Caco-2 (cell line): ENCODE data around the gene SDR9C7. TPM values are rescaled to one million over a fixed set of nuclear protein-coding genes. Genes with fewer than 3 reads are reported as not detected.
"Not testable (repeated sequence)": the region's sequence is repeated elsewhere in the genome, so short reads cannot be mapped to it uniquely, and the experiment has no call there.

Source experiments
- BruUV-seq: library from RNA; stranded (reverse); fragments of 400-500 nt; replicated peaks from 2 replicates; lab custom pipeline; 2021; lab: Mats Ljungman, UMichigan
- CTCF ChIA-PET: fragments of 300-600 bp; sonication (Branson Sonifier 250); formaldehyde crosslinking; loops from one replicate; lab custom pipeline; 2022; ENCODE audit warnings: antibody characterized with exemption; lab: Charles Lee
- POLR2A ChIA-PET: fragments of 300-600 bp; sonication (Branson Sonifier 250); formaldehyde crosslinking; loops from one replicate; lab custom pipeline; 2022; ENCODE audit warnings: antibody characterized with exemption; lab: Charles Lee
- DNase-seq, 2 experiments: peaks; one replicate each; pipeline versions ENCODE4 v3.0.0 to v3.0.0-alpha.2; 2020 to 2022
- H3K27me3 ChIP-seq: replicated peaks from 2 replicates; pipeline ENCODE4 v1.6.0; 2011; ENCODE audit warnings: low read length; ENCODE audit not compliant: control insufficient read depth, insufficient read depth
- H3K36me3 ChIP-seq: 2 replicates; pipeline ENCODE4 v1.5.1; 2011; ENCODE audit warnings: low read length; ENCODE audit not compliant: control insufficient read depth, insufficient read depth
- H3K4me1 ChIP-seq: fragments of 250-450 bp; sonication (Bioruptor Pico); 2 replicates; pipeline ENCODE4 v1.5.1; 2020; ENCODE audit warnings: mild to moderate bottlenecking
- H3K4me3 ChIP-seq: 2 replicates; pipeline ENCODE4 v1.5.1; 2011; ENCODE audit warnings: low read depth, mild to moderate bottlenecking, control low read depth, low read length
- H3K9me3 ChIP-seq: fragments of 250-450 bp; sonication (Bioruptor Pico); 2 replicates; pipeline ENCODE4 v1.5.1; 2020; ENCODE audit warnings: mild to moderate bottlenecking, moderate library complexity
- H3K27ac Mint-ChIP-seq: one replicate; pipeline ENCODE4 v1.8.0; 2022; ENCODE audit warnings: mixed read lengths; ENCODE audit not compliant: unreplicated experiment
- H3K27me3 Mint-ChIP-seq: one replicate; pipeline ENCODE4 v1.8.0; 2022; ENCODE audit warnings: mixed read lengths; ENCODE audit not compliant: insufficient read depth, unreplicated experiment
- H3K36me3 Mint-ChIP-seq: one replicate; pipeline ENCODE4 v1.8.0; 2022; ENCODE audit warnings: mild to moderate bottlenecking, mixed read lengths; ENCODE audit not compliant: insufficient read depth, unreplicated experiment
- H3K4me1 Mint-ChIP-seq: one replicate; pipeline ENCODE4 v1.8.0; 2022; ENCODE audit warnings: low read depth, mixed read lengths; ENCODE audit not compliant: unreplicated experiment
- H3K4me3 Mint-ChIP-seq: one replicate; pipeline ENCODE4 v1.8.0; 2022; ENCODE audit warnings: mild to moderate bottlenecking, moderate library complexity, mixed read lengths; ENCODE audit not compliant: unreplicated experiment
- H3K9me3 Mint-ChIP-seq: one replicate; pipeline ENCODE4 v1.8.0; 2022; ENCODE audit warnings: mixed read lengths; ENCODE audit not compliant: unreplicated experiment
- CTCF ChIP-seq, 2 experiments: fragments of 200-600 bp in 1 of 2; IDR thresholded peaks; 1 replicate in 1 of 2; 2 replicates in 1 of 2; pipeline versions ENCODE4 v1.5.1 to v1.8.0; 2011 to 2022; ENCODE audit warnings: antibody characterized with exemption in 1 of 2, control low read depth in 1 of 2, inconsistent platforms in 1 of 2, low read depth in 1 of 2, low read length in 1 of 2, mild to moderate bottlenecking in 1 of 2, moderate library complexity in 1 of 2; ENCODE audit not compliant: insufficient read depth in 1 of 2, severe bottlenecking in 1 of 2, unreplicated experiment in 1 of 2
- intact Hi-C: fragments of 100-400 bp; cut with micrococcal nuclease; formaldehyde crosslinking; loops from one replicate; pipeline ENCODE4 v1.10.0; 2022; ENCODE audit not compliant: unreplicated experiment
- total RNA-seq: library from RNA; stranded (reverse); gene quantifications from 2 replicates; pipeline ENCODE4 v1.2.3, GENCODE V29; 2022

Gene SDR9C7
- total RNA-seq, 1 experiment from 2014 or later, result not detected

GRCh38 chr12:56886319-56886718 lies 47.9 kb downstream of the SDR9C7 start:
- ChIA-PET POLR2A (no interaction called here), CTCF (no interaction called here)
- no TSS peak for BruUV-seq
- TF ChIP-seq CTCF (IDR thresholded peaks at IDR 0.05; ENCODE audit: insufficient read depth in 1 of 2, low read depth in 1 of 2, low read length in 1 of 2, severe bottlenecking in 1 of 2, unreplicated experiment in 1 of 2), result no peak
- peaks cover 13% of the 10 kb centered on the region for H3K27me3 Mint-ChIP-seq
- no peaks in the 10 kb centered on the region for H3K4me1 Mint-ChIP-seq
- Histone ChIP-seq H3K36me3 (no peaks in the 10 kb centered on the region), H3K4me1 (no peaks in the 10 kb centered on the region), H3K27me3 (no peaks in the 10 kb centered on the region), H3K9me3 (peaks cover 16% of the 10 kb centered on the region; the same call in 1 of the 2 replicates), H3K4me3 (no peak overlapping the region)
- H3K27ac Mint-ChIP-seq, result no peak overlapping the region
- H3K36me3 Mint-ChIP-seq, result no peaks in the 10 kb centered on the region
- no peak for DNase-seq
- intact Hi-C loops, result no loop called here
- H3K9me3 Mint-ChIP-seq, result peaks cover 54% of the 10 kb centered on the region
- no peak overlapping the region for H3K4me3 Mint-ChIP-seq

DNA sequence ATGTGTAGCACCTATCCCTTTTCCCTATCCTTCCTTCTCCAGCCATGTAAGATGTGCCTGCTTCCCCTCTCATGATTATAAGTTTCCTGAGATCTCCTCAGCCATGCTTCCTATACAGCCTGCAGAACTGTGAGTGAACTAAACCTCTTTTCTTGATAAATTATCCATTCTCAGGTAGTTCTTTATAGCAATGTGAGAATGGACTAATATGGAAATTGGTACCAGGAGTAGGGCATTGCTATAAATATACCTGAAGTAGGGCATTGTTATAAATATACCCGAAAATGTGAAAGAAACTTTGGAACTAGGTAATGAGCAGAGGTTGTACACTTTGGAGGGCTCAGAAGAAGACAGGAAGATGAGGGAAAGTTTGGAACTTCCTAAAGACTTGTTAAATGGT lies 48.9 kb downstream of the SDR9C7 start:
- DNase-seq, result no peak
- Mint-ChIP-seq H3K36me3 (no peaks in the 10 kb centered on the region), H3K27me3 (peaks cover 9% of the 10 kb centered on the region), H3K27ac (no peak overlapping the region), H3K4me3 (no peak overlapping the region), H3K4me1 (no peaks in the 10 kb centered on the region), H3K9me3 (peaks cover 57% of the 10 kb centered on the region)
- no peaks in the 10 kb centered on the region for H3K27me3 ChIP-seq
- POLR2A ChIA-PET, result no interaction called here
- intact Hi-C loops, result no loop called here
- no peaks in the 10 kb centered on the region for H3K36me3 ChIP-seq
- H3K4me3 ChIP-seq, result no peak overlapping the region
- H3K9me3 ChIP-seq, result peaks cover 16% of the 10 kb centered on the region; the same call in 1 of the 2 replicates
- no peaks in the 10 kb centered on the region for H3K4me1 ChIP-seq
- BruUV-seq, result no TSS peak
- CTCF ChIA-PET, result no interaction called here
- TF ChIP-seq CTCF (IDR thresholded peaks at IDR 0.05; ENCODE audit: insufficient read depth in 1 of 2, low read depth in 1 of 2, low read length in 1 of 2, severe bottlenecking in 1 of 2, unreplicated experiment in 1 of 2), result no peak

GRCh38 chr12:56884421-56884820 lies 49.8 kb downstream of the SDR9C7 start:
- Histone ChIP-seq H3K4me1 (no peaks in the 10 kb centered on the region), H3K27me3 (no peaks in the 10 kb centered on the region), H3K36me3 (no peaks in the 10 kb centered on the region), H3K4me3 (no peak overlapping the region), H3K9me3 (peaks cover 16% of the 10 kb centered on the region; the same call in 1 of the 2 replicates)
- no peak for DNase-seq
- Mint-ChIP-seq H3K4me1 (no peaks in the 10 kb centered on the region), H3K27ac (no peak overlapping the region), H3K36me3 (no peaks in the 10 kb centered on the region), H3K9me3 (peaks cover 61% of the 10 kb centered on the region), H3K4me3 (no peak overlapping the region), H3K27me3 (peaks cover 8% of the 10 kb centered on the region)
- intact Hi-C loops, result no loop called here
- BruUV-seq, result no TSS peak
- TF ChIP-seq CTCF (IDR thresholded peaks at IDR 0.05; ENCODE audit: insufficient read depth in 1 of 2, low read depth in 1 of 2, low read length in 1 of 2, severe bottlenecking in 1 of 2, unreplicated experiment in 1 of 2), result no peak
- CTCF ChIA-PET, result no interaction called here
- POLR2A ChIA-PET, result no interaction called here

DNA sequence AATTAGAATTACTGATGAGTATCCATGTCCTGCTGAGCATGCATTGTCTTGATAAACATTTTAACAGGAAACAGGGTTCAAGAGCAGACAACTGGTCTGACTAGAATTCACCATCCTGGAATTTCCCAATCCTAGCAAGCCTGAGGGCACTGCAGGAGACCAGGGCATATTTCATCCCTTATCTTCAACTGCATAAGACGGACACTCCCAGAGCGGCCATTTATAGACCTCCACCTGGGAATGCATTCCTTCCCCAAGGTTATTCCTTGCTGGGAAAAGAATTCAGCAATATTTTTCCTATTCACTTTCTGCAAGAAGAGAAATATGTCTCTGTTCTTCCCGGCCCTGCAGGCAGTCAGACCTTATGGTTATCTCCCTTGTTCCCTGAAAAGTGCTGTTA lies 51.8 kb downstream of the SDR9C7 start:
- BruUV-seq, H3K4me3 Mint-ChIP-seq, H3K27me3 Mint-ChIP-seq, H3K4me3 ChIP-seq, CTCF ChIA-PET, H3K27me3 ChIP-seq, H3K36me3 ChIP-seq, H3K4me1 ChIP-seq, H3K36me3 Mint-ChIP-seq, intact Hi-C loops, POLR2A ChIA-PET, H3K27ac Mint-ChIP-seq, H3K4me1 Mint-ChIP-seq: not testable (repeated sequence)
- H3K9me3 ChIP-seq, result peaks cover 16% of the 10 kb centered on the region; the same call in 1 of the 2 replicates
- H3K9me3 Mint-ChIP-seq, result peaks cover 68% of the 10 kb centered on the region
- DNase-seq, result peak in 1 of 2 experiments; percentile 10
